Renal cortical epithelial cell (primary cell): ENCODE results near the gene CREB5. TPM values are rescaled to one million over a fixed set of nuclear protein-coding genes. Genes with fewer than 3 reads are reported as not detected.

Experiments
- DNase-seq: peaks from one replicate; pipeline ENCODE4 v3.0.0-alpha.2; 2011; ENCODE audit warnings: low read depth
- total RNA-seq: library from RNA; depleted of rRNA; stranded (reverse); fragments of >200 nt; gene quantifications from 2 replicates; pipeline ENCODE4 v1.2.3, GENCODE V29; 2014

Gene CREB5
- total RNA-seq, 1 donor from 2014 or later, result 14.1 TPM

GRCh38 chr7:28853834-28854749 lies 441.8 kb downstream of the CREB5 start:
- DNase-seq, result peak; percentile 41

- peak; percentile 33 for DNase-seq
These were observed 442.4 kb downstream of the CREB5 start for GRCh38 chr7:28854750-28855074.

DNA sequence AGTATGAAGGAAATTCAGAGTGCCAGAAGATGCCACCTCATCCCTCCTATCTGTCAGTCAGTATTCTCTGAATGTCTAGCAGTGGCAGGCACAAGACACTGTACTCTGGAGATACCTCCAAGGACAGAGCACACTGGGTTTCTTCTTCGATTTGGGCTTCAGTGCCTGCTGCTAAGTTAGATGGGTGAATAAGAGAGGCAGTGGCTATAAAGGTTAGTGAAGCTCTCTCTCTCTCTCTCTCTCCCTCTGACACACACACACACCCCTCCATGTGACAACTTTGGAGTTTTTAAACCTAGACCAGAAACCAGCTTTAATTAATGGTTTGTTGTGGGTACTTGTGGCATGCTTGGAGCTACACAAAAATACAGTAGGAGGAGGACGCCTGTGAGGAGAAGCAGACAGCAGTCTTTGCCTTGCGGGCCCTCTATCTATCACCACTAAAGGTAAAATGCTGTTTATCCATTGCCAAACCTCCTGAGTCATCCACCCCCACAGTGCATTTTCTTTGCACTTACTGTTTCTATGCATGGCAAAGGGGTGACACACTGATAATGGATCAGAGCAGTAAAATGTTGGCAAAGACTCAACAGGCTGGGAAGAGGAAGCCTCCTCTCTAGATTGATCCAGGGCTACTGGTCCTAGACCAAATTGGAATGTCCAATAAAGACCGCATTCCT lies 443.4 kb downstream of the CREB5 start:
- DNase-seq, result peak; percentile 98

DNA sequence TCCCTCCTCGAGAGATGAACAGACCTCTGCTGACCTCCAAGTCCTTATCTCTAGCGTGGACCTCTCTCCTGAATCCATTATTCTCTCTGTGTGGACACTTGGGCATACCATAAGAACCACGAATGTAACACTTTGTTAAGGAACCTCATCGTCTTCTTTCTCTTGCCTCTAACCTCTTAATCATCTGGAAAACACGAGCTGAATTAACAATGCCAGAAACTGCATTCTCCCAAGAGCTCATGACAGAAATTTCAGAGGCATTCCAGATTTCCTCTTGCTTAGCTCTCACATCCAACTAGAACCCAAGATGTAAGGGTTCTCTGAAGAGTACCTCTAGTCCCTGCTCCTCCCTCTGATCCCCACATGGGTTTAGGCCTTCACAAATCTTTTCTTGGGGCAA lies 444.3 kb downstream of the CREB5 start:
- no peak for DNase-seq

GRCh38 chr7:28858206-28858605 lies 445.9 kb downstream of the CREB5 start:
- peak; percentile 84 for DNase-seq

DNA sequence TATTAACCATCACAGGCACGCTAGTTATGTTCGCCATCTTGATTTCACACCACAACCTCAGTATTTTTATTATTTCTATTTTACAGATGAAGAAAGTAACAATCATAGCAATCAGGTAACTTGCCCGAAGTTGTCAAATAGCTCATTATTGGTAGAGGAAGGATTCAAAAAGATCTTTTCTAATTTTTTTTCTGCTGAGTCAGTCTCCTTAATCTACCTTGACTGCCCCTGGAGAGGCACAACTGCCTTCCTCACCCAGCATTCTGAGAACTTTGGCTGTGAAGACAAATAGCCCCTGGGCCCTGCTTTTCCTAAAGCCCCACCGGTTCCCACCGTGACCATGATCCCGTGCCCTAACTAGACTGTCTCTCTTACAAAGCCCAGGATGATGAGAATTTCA lies 446.6 kb downstream of the CREB5 start:
- DNase-seq, result no peak

GRCh38 chr7:28861825-28862224 lies 449.5 kb downstream of the CREB5 start:
- DNase-seq, result no peak

DNA sequence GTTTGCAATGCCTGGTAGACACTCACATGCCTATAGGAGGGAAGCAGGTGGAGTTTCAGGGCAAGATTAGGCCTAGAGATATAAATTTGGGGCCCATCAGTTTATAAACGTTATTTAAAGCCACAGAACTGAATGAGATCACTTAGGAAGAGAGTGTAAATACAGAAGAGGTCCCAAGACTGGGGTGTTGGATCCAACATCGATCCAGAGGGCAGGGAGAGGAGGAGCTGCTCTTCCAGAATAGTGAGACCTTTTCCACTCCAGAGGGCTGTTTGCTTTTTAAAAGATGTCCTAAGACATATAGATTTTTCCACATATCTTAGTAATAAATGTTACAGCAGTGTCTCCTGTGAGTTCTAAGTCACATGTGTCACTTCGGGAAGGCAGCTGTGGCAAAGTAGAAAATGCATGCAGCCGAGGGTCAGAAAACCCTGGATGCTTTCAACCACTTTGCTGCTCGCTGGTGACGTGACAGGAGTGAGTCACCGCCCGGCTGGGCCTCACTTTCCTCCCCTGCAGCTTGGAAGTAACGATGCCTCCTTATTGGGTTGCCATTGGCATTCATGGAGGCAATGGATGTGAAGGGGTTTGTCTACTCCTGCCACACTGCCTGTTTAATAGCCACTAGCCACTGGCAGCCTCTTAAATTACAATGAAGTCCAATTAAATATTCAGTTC lies 450.4 kb downstream of the CREB5 start:
- DNase-seq, result no peak

DNA sequence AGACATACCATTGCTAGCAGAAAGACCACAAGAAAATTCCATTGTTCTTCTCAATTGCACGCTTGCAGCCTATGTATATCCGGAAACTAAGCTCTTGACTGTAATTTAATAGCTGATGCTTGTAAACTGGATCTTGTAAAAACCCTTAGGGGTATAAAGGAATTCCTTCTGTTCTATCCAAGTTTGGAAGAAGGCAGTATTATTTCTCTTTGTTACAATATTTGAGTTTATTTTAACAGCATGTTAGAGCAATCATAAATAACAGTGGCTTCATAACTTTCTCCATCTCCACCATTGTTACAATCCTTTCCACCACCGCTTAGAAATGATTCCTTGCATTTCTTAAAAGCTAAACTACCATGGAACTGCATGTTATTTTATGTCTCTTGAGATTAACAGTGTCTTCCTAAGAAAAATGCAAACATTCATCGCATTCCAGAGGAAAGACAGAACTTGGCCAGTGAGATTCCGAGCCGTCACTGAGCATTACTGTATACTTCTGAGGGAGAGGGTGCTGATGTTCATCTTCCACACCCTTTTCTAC lies 453.4 kb downstream of the CREB5 start:
- no peak for DNase-seq

DNA sequence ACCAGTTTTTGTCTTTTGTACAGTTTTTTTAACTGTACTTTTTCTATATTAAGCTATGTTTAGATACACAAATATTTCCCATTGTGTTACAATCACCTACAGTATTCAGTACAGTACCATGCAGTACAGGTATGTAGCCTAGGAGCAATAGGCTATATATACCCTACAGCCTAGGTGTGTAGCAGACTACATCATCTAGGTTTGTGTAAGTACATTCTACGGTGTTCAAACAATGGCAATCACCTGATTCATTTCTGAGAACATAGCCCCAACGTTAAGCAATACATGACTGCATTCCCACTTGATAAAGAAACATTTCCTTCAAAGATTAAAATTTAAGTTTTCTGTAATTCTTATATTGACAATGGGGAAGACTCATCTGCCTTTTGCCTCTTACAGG lies 456.4 kb downstream of the CREB5 start:
- DNase-seq, result no peak

DNA sequence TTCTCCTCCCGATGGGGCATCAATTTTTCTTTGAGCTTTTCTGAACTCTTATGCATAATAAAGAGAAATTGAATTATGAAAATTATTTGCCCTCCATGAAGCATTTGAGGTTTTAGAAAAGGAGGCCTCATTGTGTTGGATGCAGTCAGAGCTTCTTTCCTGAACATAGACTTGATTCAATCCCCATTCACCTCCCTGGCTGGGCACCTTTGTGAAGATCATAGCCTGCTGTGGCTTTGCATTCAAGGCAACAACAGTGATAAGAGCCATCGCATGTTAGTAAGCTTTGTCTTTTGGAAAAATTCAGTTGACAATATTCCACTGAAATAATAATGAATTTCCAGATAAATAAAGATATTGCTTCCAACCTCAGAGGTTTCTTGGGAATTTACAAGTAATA lies 458.8 kb downstream of the CREB5 start:
- DNase-seq, result no peak

- DNase-seq, result no peak
These were observed 459.3 kb downstream of the CREB5 start for GRCh38 chr7:28871631-28872030.

- DNase-seq, result peak; percentile 25
These were observed 459.9 kb downstream of the CREB5 start for GRCh38 chr7:28872226-28872625.

GRCh38 chr7:28873365-28873764 lies 461.0 kb downstream of the CREB5 start:
- no peak for DNase-seq

DNA sequence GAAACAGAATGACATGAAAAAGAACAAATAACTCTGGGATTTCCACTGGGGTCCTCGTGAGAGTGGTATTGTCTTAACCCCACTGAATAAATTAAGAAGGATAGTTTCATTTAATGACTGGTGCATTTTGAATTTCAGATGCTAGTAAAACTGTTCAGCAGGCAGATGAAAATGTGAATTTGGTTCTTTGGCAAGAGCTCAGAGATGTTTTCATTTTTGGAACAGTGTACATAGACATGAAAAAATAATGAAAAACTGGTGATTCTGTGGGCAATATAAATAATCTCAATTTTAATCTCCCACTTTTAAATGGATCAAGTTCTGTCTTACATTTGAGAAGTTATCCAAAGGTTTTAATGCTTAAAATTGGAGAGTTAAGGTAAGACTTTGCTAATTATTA lies 461.7 kb downstream of the CREB5 start:
- no peak for DNase-seq

Other genes with a start within 250 kb of the CREB5 start
- gene JAZF1, start 231.7 kb upstream of the CREB5 start, total RNA-seq, result 4.3 and 9.6 TPM in 2 replicates